ENCODE data around the gene HES2. TPM values are rescaled to one million over a fixed set of nuclear protein-coding genes. Genes with fewer than 3 reads are reported as not detected.
"Not testable (repeated sequence)": the region's sequence is repeated elsewhere in the genome, so short reads cannot be mapped to it uniquely, and the experiment has no call there.

HES2 gene
- total RNA-seq, 1 experiment from 2014 or later = 1.6 TPM

- DNase-seq (ENCODE audit: low spot score); in situ Hi-C loops (cut with HindIII; ENCODE audit: low sequenced_read_pairs): not testable (repeated sequence)
Observed at GRCh38 chr1:6455752-6456520, 36.2 kb upstream of the HES2 start.

- no peak for DNase-seq (ENCODE audit: low spot score)
- in situ Hi-C loops (cut with HindIII; ENCODE audit: low sequenced_read_pairs) = no loop called here
Observed at GRCh38 chr1:6454856-6455751, 35.4 kb upstream of the HES2 start.

GRCh38 chr1:6453895-6454855 lies 34.5 kb upstream of the HES2 start:
- DNase-seq (ENCODE audit: low spot score); in situ Hi-C loops (cut with HindIII; ENCODE audit: low sequenced_read_pairs): not testable (repeated sequence)

- in situ Hi-C loops (cut with HindIII; ENCODE audit: low sequenced_read_pairs) = no loop called here
- no peak for DNase-seq (ENCODE audit: low spot score)
Observed at GRCh38 chr1:6450943-6451373, 31.2 kb upstream of the HES2 start.

GRCh38 chr1:6450486-6450885 lies 30.8 kb upstream of the HES2 start:
- in situ Hi-C loops (cut with HindIII; ENCODE audit: low sequenced_read_pairs); DNase-seq (ENCODE audit: low spot score): not testable (repeated sequence)

GRCh38 chr1:6450005-6450450 lies 30.3 kb upstream of the HES2 start:
- DNase-seq (ENCODE audit: low spot score) = no peak
- in situ Hi-C loops (cut with HindIII; ENCODE audit: low sequenced_read_pairs) = no loop called here

- peak; percentile 37 for DNase-seq (ENCODE audit: low spot score)
- in situ Hi-C loops (cut with HindIII; ENCODE audit: low sequenced_read_pairs) = no loop called here
Observed at GRCh38 chr1:6448749-6449631, 29.3 kb upstream of the HES2 start.

GRCh38 chr1:6447818-6448748 lies 28.4 kb upstream of the HES2 start:
- DNase-seq (ENCODE audit: low spot score) = no peak
- in situ Hi-C loops (cut with HindIII; ENCODE audit: low sequenced_read_pairs) = no loop called here

GRCh38 chr1:6447016-6447817 lies 27.5 kb upstream of the HES2 start:
- in situ Hi-C loops (cut with HindIII; ENCODE audit: low sequenced_read_pairs) = no loop called here
- no peak for DNase-seq (ENCODE audit: low spot score)

- DNase-seq (ENCODE audit: low spot score) = no peak
- in situ Hi-C loops (cut with HindIII; ENCODE audit: low sequenced_read_pairs) = no loop called here
Observed at GRCh38 chr1:6446665-6447015, 26.9 kb upstream of the HES2 start.

- in situ Hi-C loops (cut with HindIII; ENCODE audit: low sequenced_read_pairs); DNase-seq (ENCODE audit: low spot score): not testable (repeated sequence)
Observed at GRCh38 chr1:6445929-6446328, 26.2 kb upstream of the HES2 start.

- peak; percentile 78 for DNase-seq (ENCODE audit: low spot score)
- in situ Hi-C loops (cut with HindIII; ENCODE audit: low sequenced_read_pairs) = no loop called here
Observed at GRCh38 chr1:6445062-6445763, 25.5 kb upstream of the HES2 start.

- in situ Hi-C loops (cut with HindIII; ENCODE audit: low sequenced_read_pairs) = no loop called here
- DNase-seq (ENCODE audit: low spot score) = no peak
Observed at GRCh38 chr1:6444377-6444776, 24.7 kb upstream of the HES2 start.

GRCh38 chr1:6443339-6444115 lies 23.8 kb upstream of the HES2 start:
- in situ Hi-C loops (cut with HindIII; ENCODE audit: low sequenced_read_pairs) = no loop called here
- no peak for DNase-seq (ENCODE audit: low spot score)

- in situ Hi-C loops (cut with HindIII; ENCODE audit: low sequenced_read_pairs) = no loop called here
- DNase-seq (ENCODE audit: low spot score) = no peak
Observed at GRCh38 chr1:6441586-6441985, 21.9 kb upstream of the HES2 start.

Measured in G401 (cell line).